Glutamatergic neuron (in vitro differentiated cells): ENCODE data around the gene ADAR. TPM values are rescaled to one million over a fixed set of nuclear protein-coding genes. Genes with fewer than 3 reads are reported as not detected.

ENCODE experiments used
- DNase-seq: peaks from one replicate; pipeline ENCODE4 v3.0.0; 2022
- H3K27ac Mint-ChIP-seq: one replicate; pipeline ENCODE4 v1.8.0; 2020; ENCODE audit warnings: mild to moderate bottlenecking, mixed read lengths, inconsistent platforms; ENCODE audit not compliant: unreplicated experiment
- H3K27me3 Mint-ChIP-seq: one replicate; pipeline ENCODE4 v1.8.0; 2020; ENCODE audit warnings: mild to moderate bottlenecking, moderate library complexity, mixed read lengths, inconsistent platforms; ENCODE audit not compliant: unreplicated experiment
- H3K36me3 Mint-ChIP-seq: one replicate; pipeline ENCODE4 v1.8.0; 2020; ENCODE audit warnings: mild to moderate bottlenecking, mixed read lengths, inconsistent platforms; ENCODE audit not compliant: unreplicated experiment
- H3K4me1 Mint-ChIP-seq: one replicate; pipeline ENCODE4 v1.8.0; 2020; ENCODE audit warnings: mild to moderate bottlenecking, low read depth, mixed read lengths, inconsistent platforms; ENCODE audit not compliant: unreplicated experiment
- H3K4me3 Mint-ChIP-seq: one replicate; pipeline ENCODE4 v1.8.0; 2020; ENCODE audit warnings: mild to moderate bottlenecking, mixed read lengths, inconsistent platforms; ENCODE audit not compliant: unreplicated experiment
- H3K9me3 Mint-ChIP-seq: one replicate; pipeline ENCODE4 v1.8.0; 2020; ENCODE audit warnings: mild to moderate bottlenecking, moderate library complexity, mixed read lengths, inconsistent platforms; ENCODE audit not compliant: unreplicated experiment
- CTCF ChIP-seq: fragments of 200-600 bp; sonication (generic); IDR thresholded peaks from one replicate; pipeline ENCODE4 v1.5.0; 2021; ENCODE audit not compliant: partially characterized antibody, unreplicated experiment
- total RNA-seq: library from RNA; stranded (reverse); fragmentation: NEBNext Ultra II Directional; extraction: Animal tissue kit (Norgen Biotek cat#: 25700); gene quantifications from one replicate; pipeline ENCODE4 v1.2.1, GENCODE V29; 2021; ENCODE audit not compliant: unreplicated experiment

ADAR gene
- total RNA-seq, 1 donor from 2014 or later, result 166 TPM

- no peak for TF ChIP-seq CTCF
- DNase-seq, result no peak
- Mint-ChIP-seq H3K4me1 (peaks cover 16% of the 10 kb centered on the region), H3K27me3 (peaks cover 10% of the 10 kb centered on the region), H3K36me3 (peaks cover 12% of the 10 kb centered on the region), H3K9me3 (peaks cover 21% of the 10 kb centered on the region), H3K27ac (no peak overlapping the region), H3K4me3 (no peak overlapping the region)
These were observed 24.2 kb downstream of the ADAR start for GRCh38 chr1:154583773-154584172.

GRCh38 chr1:154582885-154583284, 25.1 kb downstream of the ADAR start:
- Mint-ChIP-seq H3K27ac (no peak overlapping the region), H3K9me3 (peaks cover 23% of the 10 kb centered on the region), H3K4me1 (peaks cover 18% of the 10 kb centered on the region), H3K4me3 (no peak overlapping the region), H3K27me3 (peaks cover 12% of the 10 kb centered on the region), H3K36me3 (peaks cover 14% of the 10 kb centered on the region)
- no peak for DNase-seq
- no peak for TF ChIP-seq CTCF

- Mint-ChIP-seq H3K9me3 (peaks cover 22% of the 10 kb centered on the region), H3K4me1 (peaks cover 22% of the 10 kb centered on the region), H3K4me3 (no peak overlapping the region), H3K27ac (no peak overlapping the region), H3K27me3 (peaks cover 12% of the 10 kb centered on the region), H3K36me3 (peaks cover 14% of the 10 kb centered on the region)
- TF ChIP-seq CTCF, result no peak
- DNase-seq, result no peak
These were observed 26.2 kb downstream of the ADAR start for GRCh38 chr1:154581766-154582165.

GRCh38 chr1:154579374-154579773, 28.6 kb downstream of the ADAR start:
- Mint-ChIP-seq H3K27ac (no peak overlapping the region), H3K36me3 (peaks cover 5% of the 10 kb centered on the region), H3K27me3 (peaks cover 13% of the 10 kb centered on the region), H3K9me3 (peaks cover 16% of the 10 kb centered on the region), H3K4me1 (peaks cover 29% of the 10 kb centered on the region), H3K4me3 (no peak overlapping the region)
- TF ChIP-seq CTCF, result no peak
- DNase-seq, result no peak

GRCh38 chr1:154578058-154578418, 29.9 kb downstream of the ADAR start:
- H3K4me1 Mint-ChIP-seq, result peaks cover 34% of the 10 kb centered on the region
- no peak for TF ChIP-seq CTCF
- peaks cover 5% of the 10 kb centered on the region for H3K36me3 Mint-ChIP-seq
- no peak for DNase-seq
- peaks cover 19% of the 10 kb centered on the region for H3K9me3 Mint-ChIP-seq
- H3K4me3 Mint-ChIP-seq, result no peak overlapping the region
- peaks cover 14% of the 10 kb centered on the region for H3K27me3 Mint-ChIP-seq
- H3K27ac Mint-ChIP-seq, result no peak overlapping the region
